ENCODE results near the gene FBXL7.

The FBXL7 gene

GRCh38 chr5:15752663-15753285 is 252.8 kb downstream of the FBXL7 start:
- Histone ChIP-seq H3K36me3 (no peaks in the 10 kb centered on the region), H3K27ac (no peak overlapping the region), H3K9me3 (no peaks in the 10 kb centered on the region), H4K20me1 (no peaks in the 10 kb centered on the region), H3K4me1 (no peaks in the 10 kb centered on the region), H3K4me3 (no peak overlapping the region), H3K27me3 (no peaks in the 10 kb centered on the region), H3K9ac (no peak overlapping the region), H3K4me2 (no peak overlapping the region)
- no peak for TF ChIP-seq Cebpa-rat (IDR thresholded peaks at IDR 0.05)

GRCh38 chr5:15753752-15754151 is 253.8 kb downstream of the FBXL7 start:
- TF ChIP-seq Cebpa-rat (IDR thresholded peaks at IDR 0.05) = no peak
- H3K4me2 ChIP-seq = no peak overlapping the region
- H3K4me3 ChIP-seq = no peak overlapping the region
- no peaks in the 10 kb centered on the region for H3K36me3 ChIP-seq
- no peaks in the 10 kb centered on the region for H3K4me1 ChIP-seq
- no peaks in the 10 kb centered on the region for H4K20me1 ChIP-seq
- no peaks in the 10 kb centered on the region for H3K27me3 ChIP-seq
- H3K27ac ChIP-seq = no peak overlapping the region
- no peak overlapping the region for H3K9ac ChIP-seq
- H3K9me3 ChIP-seq = no peaks in the 10 kb centered on the region

- H3K4me2 ChIP-seq = no peak overlapping the region
- no peaks in the 10 kb centered on the region for H3K36me3 ChIP-seq
- H3K27ac ChIP-seq = no peak overlapping the region
- H3K9ac ChIP-seq = no peak overlapping the region
- H3K27me3 ChIP-seq = no peaks in the 10 kb centered on the region
- H3K4me3 ChIP-seq = no peak overlapping the region
- no peaks in the 10 kb centered on the region for H4K20me1 ChIP-seq
- H3K4me1 ChIP-seq = no peaks in the 10 kb centered on the region
- TF ChIP-seq Cebpa-rat (IDR thresholded peaks at IDR 0.05) = no peak
- no peaks in the 10 kb centered on the region for H3K9me3 ChIP-seq
Measured at GRCh38 chr5:15757103-15757502, 257.1 kb downstream of the FBXL7 start.

GRCh38 chr5:15757619-15758018 is 257.6 kb downstream of the FBXL7 start:
- no peak overlapping the region for H3K27ac ChIP-seq
- H4K20me1 ChIP-seq = no peaks in the 10 kb centered on the region
- H3K36me3 ChIP-seq = no peaks in the 10 kb centered on the region
- TF ChIP-seq Cebpa-rat (IDR thresholded peaks at IDR 0.05) = no peak
- no peaks in the 10 kb centered on the region for H3K4me1 ChIP-seq
- no peaks in the 10 kb centered on the region for H3K27me3 ChIP-seq
- H3K9me3 ChIP-seq = no peaks in the 10 kb centered on the region
- H3K4me3 ChIP-seq = no peak overlapping the region
- H3K9ac ChIP-seq = no peak overlapping the region
- no peak overlapping the region for H3K4me2 ChIP-seq

- no peak for TF ChIP-seq Cebpa-rat (IDR thresholded peaks at IDR 0.05)
- H3K27me3 ChIP-seq = no peaks in the 10 kb centered on the region
Measured at GRCh38 chr5:15762668-15763067, 262.7 kb downstream of the FBXL7 start.

GRCh38 chr5:15763754-15764153 is 263.8 kb downstream of the FBXL7 start:
- H3K9ac ChIP-seq = no peak overlapping the region
- H3K36me3 ChIP-seq = no peaks in the 10 kb centered on the region
- no peaks in the 10 kb centered on the region for H3K27me3 ChIP-seq
- TF ChIP-seq Cebpa-rat (IDR thresholded peaks at IDR 0.05) = no peak
- no peak overlapping the region for H3K27ac ChIP-seq
- no peaks in the 10 kb centered on the region for H3K9me3 ChIP-seq
- no peak overlapping the region for H3K4me3 ChIP-seq
- no peak overlapping the region for H3K4me2 ChIP-seq
- no peaks in the 10 kb centered on the region for H4K20me1 ChIP-seq
- H3K4me1 ChIP-seq = no peaks in the 10 kb centered on the region

More at GRCh38 chr5:15762668-15763067, 262.7 kb downstream of the FBXL7 start:
- Histone ChIP-seq H3K36me3 (no peaks in the 10 kb centered on the region), H4K20me1 (no peaks in the 10 kb centered on the region), H3K4me1 (no peaks in the 10 kb centered on the region), H3K4me3 (no peak overlapping the region), H3K9me3 (no peaks in the 10 kb centered on the region), H3K27ac (no peak overlapping the region), H3K4me2 (no peak overlapping the region), H3K9ac (no peak overlapping the region)

- Histone ChIP-seq H3K9me3 (no peaks in the 10 kb centered on the region), H3K27ac (no peak overlapping the region), H3K9ac (no peak overlapping the region), H3K4me2 (no peak overlapping the region), H3K4me1 (no peaks in the 10 kb centered on the region), H3K4me3 (no peak overlapping the region), H3K27me3 (no peaks in the 10 kb centered on the region), H3K36me3 (no peaks in the 10 kb centered on the region), H4K20me1 (no peaks in the 10 kb centered on the region)
- no peak for TF ChIP-seq Cebpa-rat (IDR thresholded peaks at IDR 0.05)
Measured at GRCh38 chr5:15768936-15769335, 269.0 kb downstream of the FBXL7 start.

GRCh38 chr5:15772131-15772530 is 272.2 kb downstream of the FBXL7 start:
- no peak for TF ChIP-seq Cebpa-rat (IDR thresholded peaks at IDR 0.05)
- Histone ChIP-seq H4K20me1 (no peaks in the 10 kb centered on the region), H3K4me1 (no peaks in the 10 kb centered on the region), H3K27ac (no peak overlapping the region), H3K36me3 (no peaks in the 10 kb centered on the region), H3K27me3 (no peaks in the 10 kb centered on the region), H3K9ac (no peak overlapping the region), H3K4me2 (no peak overlapping the region), H3K4me3 (no peak overlapping the region), H3K9me3 (no peaks in the 10 kb centered on the region)

GRCh38 chr5:15774632-15775031 is 274.7 kb downstream of the FBXL7 start:
- no peak overlapping the region for H3K27ac ChIP-seq
- no peaks in the 10 kb centered on the region for H3K36me3 ChIP-seq
- H3K4me3 ChIP-seq = no peak overlapping the region
- H4K20me1 ChIP-seq = no peaks in the 10 kb centered on the region
- no peak overlapping the region for H3K4me2 ChIP-seq
- H3K9me3 ChIP-seq = no peaks in the 10 kb centered on the region
- no peak for TF ChIP-seq Cebpa-rat (IDR thresholded peaks at IDR 0.05)
- H3K27me3 ChIP-seq = no peaks in the 10 kb centered on the region
- H3K4me1 ChIP-seq = no peaks in the 10 kb centered on the region
- no peak overlapping the region for H3K9ac ChIP-seq

GRCh38 chr5:15776346-15776745 is 276.4 kb downstream of the FBXL7 start:
- no peak overlapping the region for H3K9ac ChIP-seq
- H3K27ac ChIP-seq = no peak overlapping the region
- no peaks in the 10 kb centered on the region for H3K36me3 ChIP-seq
- H3K9me3 ChIP-seq = no peaks in the 10 kb centered on the region
- no peaks in the 10 kb centered on the region for H4K20me1 ChIP-seq
- H3K4me3 ChIP-seq = no peak overlapping the region
- H3K4me2 ChIP-seq = no peak overlapping the region
- no peaks in the 10 kb centered on the region for H3K27me3 ChIP-seq
- no peak for TF ChIP-seq Cebpa-rat (IDR thresholded peaks at IDR 0.05)
- H3K4me1 ChIP-seq = no peaks in the 10 kb centered on the region

- no peak overlapping the region for H3K4me3 ChIP-seq
- H3K36me3 ChIP-seq = no peaks in the 10 kb centered on the region
- no peaks in the 10 kb centered on the region for H3K4me1 ChIP-seq
- H4K20me1 ChIP-seq = no peaks in the 10 kb centered on the region
- no peaks in the 10 kb centered on the region for H3K9me3 ChIP-seq
- no peak overlapping the region for H3K9ac ChIP-seq
- no peaks in the 10 kb centered on the region for H3K27me3 ChIP-seq
- no peak for TF ChIP-seq Cebpa-rat (IDR thresholded peaks at IDR 0.05)
- no peak overlapping the region for H3K27ac ChIP-seq
- H3K4me2 ChIP-seq = no peak overlapping the region
Measured at GRCh38 chr5:15783734-15784133, 283.8 kb downstream of the FBXL7 start.
